Stimulated activated CD4-positive, alpha-beta T cell treated with anti-CD3 and anti-CD28 coated beads, Interleukin-4, amount 100 ng/mL, for 24 hours (primary cell): ENCODE measurements around the gene CNNM1.

Experiments used
- DNase-seq: peaks from one replicate; pipeline ENCODE4 v3.0.0-alpha.2; 2020

CNNM1 gene

GRCh38 chr10:99375426-99375825 is 46.3 kb downstream of the CNNM1 start:
- DNase-seq: no peak

GRCh38 chr10:99382176-99382575 is 53.0 kb downstream of the CNNM1 start:
- DNase-seq: no peak

GRCh38 chr10:99387071-99387470 is 57.9 kb downstream of the CNNM1 start:
- DNase-seq: no peak

- DNase-seq: no peak
Observed at GRCh38 chr10:99387541-99387940, 58.4 kb downstream of the CNNM1 start.

- DNase-seq: no peak
Observed at GRCh38 chr10:99389729-99390480, 60.7 kb downstream of the CNNM1 start.

GRCh38 chr10:99391346-99391745 is 62.2 kb downstream of the CNNM1 start:
- no peak for DNase-seq

- no peak for DNase-seq
Observed at GRCh38 chr10:99393036-99393435, 63.9 kb downstream of the CNNM1 start.

- no peak for DNase-seq
Observed at GRCh38 chr10:99393683-99394082, 64.5 kb downstream of the CNNM1 start.

- no peak for DNase-seq
Observed at GRCh38 chr10:99394256-99394655, 65.1 kb downstream of the CNNM1 start.

- no peak for DNase-seq
Observed at GRCh38 chr10:99394761-99395386, 65.7 kb downstream of the CNNM1 start.

GRCh38 chr10:99395750-99396445 is 66.7 kb downstream of the CNNM1 start:
- DNase-seq: no peak

- no peak for DNase-seq
Observed at GRCh38 chr10:99396471-99396870, 67.3 kb downstream of the CNNM1 start.

- DNase-seq: no peak
Observed at GRCh38 chr10:99399664-99400063, 70.5 kb downstream of the CNNM1 start.

GRCh38 chr10:99403674-99404073 is 74.5 kb downstream of the CNNM1 start:
- DNase-seq: no peak

GRCh38 chr10:99406149-99406548 is 77.0 kb downstream of the CNNM1 start:
- DNase-seq: no peak

GRCh38 chr10:99410146-99410545 is 81.0 kb downstream of the CNNM1 start:
- DNase-seq: no peak

- DNase-seq: no peak
Observed at GRCh38 chr10:99410876-99411275, 81.7 kb downstream of the CNNM1 start.

- no peak for DNase-seq
Observed at GRCh38 chr10:99411546-99411945, 82.4 kb downstream of the CNNM1 start.

GRCh38 chr10:99412099-99412498 is 82.9 kb downstream of the CNNM1 start:
- no peak for DNase-seq

- no peak for DNase-seq
Observed at GRCh38 chr10:99418910-99419624, 89.9 kb downstream of the CNNM1 start.

- DNase-seq: no peak
Observed at GRCh38 chr10:99419688-99420087, 90.5 kb downstream of the CNNM1 start.

- no peak for DNase-seq
Observed at GRCh38 chr10:99421233-99421739, 92.1 kb downstream of the CNNM1 start.

GRCh38 chr10:99422529-99423096 is 93.5 kb downstream of the CNNM1 start:
- DNase-seq: no peak
